Measurements from ENCODE around the gene WDR75.

The WDR75 gene

DNA sequence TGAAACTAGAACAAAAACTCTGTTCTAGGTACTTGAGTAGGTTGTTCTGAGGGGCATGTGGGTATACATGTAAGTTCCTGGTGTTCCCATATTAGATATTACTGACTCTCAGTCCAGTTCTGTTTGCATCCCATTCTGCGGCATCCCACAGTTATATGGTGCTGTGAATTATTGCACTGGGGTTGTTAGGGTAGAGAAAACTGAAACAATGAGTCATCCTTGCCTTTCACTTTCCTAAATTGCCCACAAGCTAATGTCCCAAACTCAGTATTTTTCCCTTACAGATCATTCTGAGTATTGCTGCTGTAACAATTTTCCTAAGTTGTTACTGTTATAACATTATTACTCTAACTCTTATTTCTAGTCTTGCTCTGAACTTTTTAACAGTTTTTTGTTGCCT is 3.0 kb downstream of the WDR75 start:
- no peak for TF ChIP-seq SIN3A (IDR thresholded peaks at IDR 0.05; ENCODE audit: borderline replicate concordance, insufficient read depth, low read length)
- no peak for TF ChIP-seq POLR2AphosphoS5 (IDR thresholded peaks at IDR 0.05; ENCODE audit: low read depth, low read length)
- no peak for TF ChIP-seq FOXP2 (optimal IDR thresholded peaks at IDR 0.05; ENCODE audit: borderline replicate concordance, extremely low read depth, extremely low read length, insufficient read depth)
- no peak for TF ChIP-seq TAF1 (IDR thresholded peaks at IDR 0.05; ENCODE audit: borderline replicate concordance, insufficient read depth, low read length)
- TF ChIP-seq, protein P1, sequence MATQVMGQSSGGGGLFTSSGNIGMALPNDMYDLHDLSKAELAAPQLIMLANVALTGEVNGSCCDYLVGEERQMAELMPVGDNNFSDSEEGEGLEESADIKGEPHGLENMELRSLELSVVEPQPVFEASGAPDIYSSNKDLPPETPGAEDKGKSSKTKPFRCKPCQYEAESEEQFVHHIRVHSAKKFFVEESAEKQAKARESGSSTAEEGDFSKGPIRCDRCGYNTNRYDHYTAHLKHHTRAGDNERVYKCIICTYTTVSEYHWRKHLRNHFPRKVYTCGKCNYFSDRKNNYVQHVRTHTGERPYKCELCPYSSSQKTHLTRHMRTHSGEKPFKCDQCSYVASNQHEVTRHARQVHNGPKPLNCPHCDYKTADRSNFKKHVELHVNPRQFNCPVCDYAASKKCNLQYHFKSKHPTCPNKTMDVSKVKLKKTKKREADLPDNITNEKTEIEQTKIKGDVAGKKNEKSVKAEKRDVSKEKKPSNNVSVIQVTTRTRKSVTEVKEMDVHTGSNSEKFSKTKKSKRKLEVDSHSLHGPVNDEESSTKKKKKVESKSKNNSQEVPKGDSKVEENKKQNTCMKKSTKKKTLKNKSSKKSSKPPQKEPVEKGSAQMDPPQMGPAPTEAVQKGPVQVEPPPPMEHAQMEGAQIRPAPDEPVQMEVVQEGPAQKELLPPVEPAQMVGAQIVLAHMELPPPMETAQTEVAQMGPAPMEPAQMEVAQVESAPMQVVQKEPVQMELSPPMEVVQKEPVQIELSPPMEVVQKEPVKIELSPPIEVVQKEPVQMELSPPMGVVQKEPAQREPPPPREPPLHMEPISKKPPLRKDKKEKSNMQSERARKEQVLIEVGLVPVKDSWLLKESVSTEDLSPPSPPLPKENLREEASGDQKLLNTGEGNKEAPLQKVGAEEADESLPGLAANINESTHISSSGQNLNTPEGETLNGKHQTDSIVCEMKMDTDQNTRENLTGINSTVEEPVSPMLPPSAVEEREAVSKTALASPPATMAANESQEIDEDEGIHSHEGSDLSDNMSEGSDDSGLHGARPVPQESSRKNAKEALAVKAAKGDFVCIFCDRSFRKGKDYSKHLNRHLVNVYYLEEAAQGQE (IDR thresholded peaks at IDR 0.05; ENCODE audit: insufficient read depth in 1 of 2, low read depth in 2 of 2, low read length in 2 of 2), result no peak

DNA sequence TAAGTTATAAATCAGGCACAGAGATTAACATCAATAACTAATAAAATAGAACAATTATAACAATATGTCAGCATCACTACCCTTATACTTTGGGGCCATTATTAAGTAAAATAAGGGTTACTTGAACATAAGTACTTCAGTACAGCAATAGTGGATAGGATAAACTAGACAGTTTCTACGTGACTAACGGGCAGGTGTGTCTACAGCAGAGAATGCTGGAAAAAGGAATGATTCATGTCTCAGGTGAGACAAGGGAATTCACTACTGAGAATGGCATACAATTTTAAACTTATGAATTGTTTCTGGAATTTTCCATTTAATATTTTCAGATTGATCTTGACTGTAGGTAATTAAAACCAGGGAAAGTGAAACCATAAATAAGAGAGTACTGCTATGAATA is 5.5 kb downstream of the WDR75 start:
- TF ChIP-seq SIN3A (IDR thresholded peaks at IDR 0.05; ENCODE audit: borderline replicate concordance, insufficient read depth, low read length), result no peak
- TF ChIP-seq, protein P1 (IDR thresholded peaks at IDR 0.05; ENCODE audit: insufficient read depth in 1 of 2, low read depth in 2 of 2, low read length in 2 of 2), result no peak
- no peak for TF ChIP-seq TAF1 (IDR thresholded peaks at IDR 0.05; ENCODE audit: borderline replicate concordance, insufficient read depth, low read length)
- no peak for TF ChIP-seq FOXP2 (optimal IDR thresholded peaks at IDR 0.05; ENCODE audit: borderline replicate concordance, extremely low read depth, extremely low read length, insufficient read depth)
- no peak for TF ChIP-seq POLR2AphosphoS5 (IDR thresholded peaks at IDR 0.05; ENCODE audit: low read depth, low read length)

DNA sequence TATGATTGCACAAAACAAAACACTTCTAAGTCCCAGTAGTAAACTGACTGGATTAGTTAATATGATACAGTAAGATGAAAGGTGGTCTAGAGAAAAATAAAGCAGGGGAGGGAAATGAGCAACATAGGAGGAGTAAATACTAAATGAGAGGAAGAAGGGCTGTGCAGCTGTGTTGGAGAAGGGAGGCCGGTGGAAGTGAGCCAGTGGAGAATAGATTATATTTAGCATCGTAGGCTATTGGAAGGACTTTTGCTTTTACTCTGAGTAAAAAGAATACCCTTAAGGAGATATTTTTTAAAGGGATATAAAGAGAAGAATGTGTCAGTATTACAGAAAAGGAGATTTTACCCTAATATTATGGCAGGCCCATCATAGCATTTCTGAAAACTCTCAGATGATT is 12.7 kb downstream of the WDR75 start:
- TF ChIP-seq TAF1 (IDR thresholded peaks at IDR 0.05; ENCODE audit: borderline replicate concordance, insufficient read depth, low read length) (no peak), POLR2AphosphoS5 (IDR thresholded peaks at IDR 0.05; ENCODE audit: low read depth, low read length) (no peak), FOXP2 (optimal IDR thresholded peaks at IDR 0.05; ENCODE audit: borderline replicate concordance, extremely low read depth, extremely low read length, insufficient read depth) (no peak), SIN3A (IDR thresholded peaks at IDR 0.05; ENCODE audit: borderline replicate concordance, insufficient read depth, low read length) (no peak)
- TF ChIP-seq, protein P1 (IDR thresholded peaks at IDR 0.05; ENCODE audit: insufficient read depth in 1 of 2, low read depth in 2 of 2, low read length in 2 of 2), result no peak

DNA sequence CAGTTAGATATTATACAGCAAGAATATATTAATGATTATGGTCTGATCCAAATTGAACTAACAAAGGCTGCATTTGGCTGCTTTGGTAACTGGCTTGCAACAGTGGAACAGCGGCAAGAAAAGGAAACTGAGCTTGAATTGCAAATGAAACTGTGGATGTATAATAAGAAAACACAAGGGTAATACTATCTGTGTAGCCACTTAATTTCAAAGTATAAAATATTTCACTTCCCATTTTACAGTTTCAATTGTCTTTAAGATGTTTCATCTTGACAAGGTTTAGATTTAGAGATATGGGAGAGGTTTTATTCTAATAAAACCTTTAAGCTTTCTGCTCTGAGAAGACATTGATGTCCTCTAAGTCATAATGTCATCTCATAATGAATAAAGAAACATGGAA is 23.8 kb downstream of the WDR75 start:
- TF ChIP-seq, protein P1 (IDR thresholded peaks at IDR 0.05; ENCODE audit: insufficient read depth in 1 of 2, low read depth in 2 of 2, low read length in 2 of 2), result no peak
- TF ChIP-seq FOXP2 (optimal IDR thresholded peaks at IDR 0.05; ENCODE audit: borderline replicate concordance, extremely low read depth, extremely low read length, insufficient read depth) (no peak), POLR2AphosphoS5 (IDR thresholded peaks at IDR 0.05; ENCODE audit: low read depth, low read length) (no peak), TAF1 (IDR thresholded peaks at IDR 0.05; ENCODE audit: borderline replicate concordance, insufficient read depth, low read length) (no peak), SIN3A (IDR thresholded peaks at IDR 0.05; ENCODE audit: borderline replicate concordance, insufficient read depth, low read length) (no peak)

DNA sequence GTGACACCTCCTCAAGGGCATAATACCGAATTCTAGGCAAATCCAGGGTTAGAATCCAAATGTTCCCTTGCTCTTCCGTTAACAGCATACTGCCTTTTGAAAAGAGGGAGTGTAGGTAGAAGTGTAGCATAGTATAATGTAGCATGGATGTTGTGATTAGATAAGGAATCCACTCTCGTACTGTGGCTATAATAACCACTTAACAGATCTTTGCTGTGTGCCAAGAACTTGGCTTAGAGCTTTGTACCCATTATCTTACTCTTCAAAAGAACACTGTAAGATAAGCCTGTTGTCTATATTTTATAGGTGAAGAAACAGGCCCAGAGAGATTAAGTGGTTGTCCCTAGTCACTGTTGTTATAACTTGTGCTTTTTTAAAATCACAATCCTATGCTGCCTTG is 24.2 kb downstream of the WDR75 start:
- no peak for TF ChIP-seq FOXP2 (optimal IDR thresholded peaks at IDR 0.05; ENCODE audit: borderline replicate concordance, extremely low read depth, extremely low read length, insufficient read depth)
- no peak for TF ChIP-seq POLR2AphosphoS5 (IDR thresholded peaks at IDR 0.05; ENCODE audit: low read depth, low read length)
- no peak for TF ChIP-seq TAF1 (IDR thresholded peaks at IDR 0.05; ENCODE audit: borderline replicate concordance, insufficient read depth, low read length)
- TF ChIP-seq, protein P1 (IDR thresholded peaks at IDR 0.05; ENCODE audit: insufficient read depth in 1 of 2, low read depth in 2 of 2, low read length in 2 of 2), result no peak
- no peak for TF ChIP-seq SIN3A (IDR thresholded peaks at IDR 0.05; ENCODE audit: borderline replicate concordance, insufficient read depth, low read length)
